RWPE2 (cell line): ENCODE data around the gene USP40.

Source experiments
- ATAC-seq: fragments of 200-7000 bp; cut with Tn5 transposase; 3 replicates; pipeline ENCODE4 v1.9.1; 2021; ENCODE audit warnings: low read depth
- DNase-seq: peaks from one replicate; pipeline ENCODE4 v3.0.0-alpha.2; 2020; ENCODE audit warnings: low spot score
- H3K27ac ChIP-seq: fragments of 450-650 bp; 2 replicates; pipeline ENCODE4 v1.5.1; 2017; ENCODE audit warnings: mild to moderate bottlenecking; ENCODE audit not compliant: poor library complexity, severe bottlenecking
- H3K27me3 ChIP-seq: fragments of 250-450 bp; sonication (Bioruptor Pico); 2 replicates; pipeline ENCODE4 v1.5.1; 2021; ENCODE audit warnings: mild to moderate bottlenecking, moderate library complexity; ENCODE audit not compliant: insufficient read depth, poor library complexity, severe bottlenecking
- H3K36me3 ChIP-seq: fragments of 250-450 bp; sonication (Bioruptor Pico); 2 replicates; pipeline ENCODE4 v1.5.1; 2020; ENCODE audit warnings: low read depth, mild to moderate bottlenecking, moderate library complexity
- H3K4me1 ChIP-seq: fragments of 250-450 bp; sonication (Bioruptor Pico); 2 replicates; pipeline ENCODE4 v1.5.1; 2021; ENCODE audit warnings: mild to moderate bottlenecking, moderate library complexity; ENCODE audit not compliant: insufficient read depth, poor library complexity, severe bottlenecking
- H3K4me3 ChIP-seq: fragments of 250-450 bp; sonication (Bioruptor Pico); 2 replicates; pipeline ENCODE4 v1.5.1; 2021; ENCODE audit warnings: mild to moderate bottlenecking, moderate library complexity; ENCODE audit not compliant: severe bottlenecking
- H3K9me3 ChIP-seq: fragments of 250-450 bp; sonication (Bioruptor Pico); 2 replicates; pipeline ENCODE4 v1.5.1; 2021; ENCODE audit warnings: mild to moderate bottlenecking, moderate library complexity; ENCODE audit not compliant: severe bottlenecking
- CTCF ChIP-seq: fragments of 450-650 bp; IDR thresholded peaks from one replicate; pipeline ENCODE4 v1.5.1; 2017; ENCODE audit warnings: mild to moderate bottlenecking, moderate library complexity; ENCODE audit not compliant: poor library complexity, severe bottlenecking

The USP40 gene

GRCh38 chr2:233439191-233439590 lies 127.4 kb downstream of the USP40 start:
- no peak overlapping the region for H3K27ac ChIP-seq
- DNase-seq, result no peak
- H3K4me1 ChIP-seq, result no peaks in the 10 kb centered on the region
- no peaks in the 10 kb centered on the region for H3K9me3 ChIP-seq
- no peak overlapping the region for H3K4me3 ChIP-seq
- ATAC-seq, result no peak
- H3K36me3 ChIP-seq, result peaks cover 26% of the 10 kb centered on the region
- TF ChIP-seq CTCF, result no peak
- H3K27me3 ChIP-seq, result no peaks in the 10 kb centered on the region

GRCh38 chr2:233438573-233439147 lies 127.9 kb downstream of the USP40 start:
- Histone ChIP-seq H3K36me3 (peaks cover 22% of the 10 kb centered on the region), H3K9me3 (no peaks in the 10 kb centered on the region), H3K4me1 (no peaks in the 10 kb centered on the region), H3K27ac (no peak overlapping the region), H3K4me3 (no peak overlapping the region), H3K27me3 (no peaks in the 10 kb centered on the region)
- TF ChIP-seq CTCF, result no peak
- no peak for ATAC-seq
- DNase-seq, result no peak

- DNase-seq (no peak), ATAC-seq (no peak)
- no peaks in the 10 kb centered on the region for H3K27me3 ChIP-seq
- TF ChIP-seq CTCF, result no peak
- H3K27ac ChIP-seq, result no peak overlapping the region
- H3K4me1 ChIP-seq, result no peaks in the 10 kb centered on the region
- H3K9me3 ChIP-seq, result no peaks in the 10 kb centered on the region
- H3K36me3 ChIP-seq, result peaks cover 15% of the 10 kb centered on the region; the same call in 1 of the 2 replicates
- H3K4me3 ChIP-seq, result no peak overlapping the region
These were observed 129.1 kb downstream of the USP40 start for GRCh38 chr2:233437439-233437955.

- DNase-seq (no peak), ATAC-seq (no peak)
- Histone ChIP-seq H3K4me1 (no peaks in the 10 kb centered on the region), H3K27me3 (no peaks in the 10 kb centered on the region), H3K4me3 (no peak overlapping the region), H3K27ac (no peak overlapping the region), H3K9me3 (no peaks in the 10 kb centered on the region), H3K36me3 (peaks cover 15% of the 10 kb centered on the region; the same call in 1 of the 2 replicates)
- TF ChIP-seq CTCF, result no peak
These were observed 129.7 kb downstream of the USP40 start for GRCh38 chr2:233436691-233437438.

- Histone ChIP-seq H3K4me1 (no peaks in the 10 kb centered on the region), H3K27me3 (no peaks in the 10 kb centered on the region)
- no peak for TF ChIP-seq CTCF
These were observed 130.4 kb downstream of the USP40 start for GRCh38 chr2:233436191-233436581.

More at GRCh38 chr2:233436191-233436581, 130.4 kb downstream of the USP40 start:
- ATAC-seq, result no peak
- Histone ChIP-seq H3K9me3 (no peaks in the 10 kb centered on the region), H3K36me3 (peaks cover 15% of the 10 kb centered on the region; the same call in 1 of the 2 replicates), H3K4me3 (no peak overlapping the region), H3K27ac (no peak overlapping the region)
- no peak for DNase-seq
